HEK293 (cell line): ENCODE measurements around the gene OR9A2.

ENCODE experiments used
- CTCF ChIA-PET: fragments of 350-600 bp; formaldehyde crosslinking; extraction: SDS; loops from one replicate; lab custom pipeline; 2021; ENCODE audit warnings: antibody characterized with exemption; lab: Yijun Ruan, JAX
- POLR2A ChIA-PET: fragments of 300-600 bp; formaldehyde crosslinking; extraction: SDS; loops from one replicate; lab custom pipeline; 2020; ENCODE audit warnings: antibody characterized with exemption, inconsistent platforms; lab: Yijun Ruan, JAX
- H3K27ac ChIP-seq: fragments of 200-500 bp; sonication (Bioruptor generic); 2 replicates; pipeline ENCODE4 v1.5.1; 2014; ENCODE audit warnings: low read depth, low read length, control low read depth, inconsistent platforms; ENCODE audit errors: extremely low read depth
- H3K36me3 ChIP-seq, 2 experiments: fragments of 200-500 bp in 1 of 2; sonication (Bioruptor generic) in 1 of 2; 1 replicate in 1 of 2; 2 replicates in 1 of 2; pipeline ENCODE4 v1.5.1; 2014 to 2017; ENCODE audit warnings: inconsistent platforms in 2 of 2, low read length in 2 of 2; ENCODE audit not compliant: control insufficient read depth in 2 of 2, insufficient read depth in 1 of 2
- H3K4me1 ChIP-seq: fragments of 200-500 bp; sonication (Bioruptor generic); 2 replicates; pipeline ENCODE4 v1.5.1; 2014; ENCODE audit warnings: mild to moderate bottlenecking, low read length, inconsistent platforms; ENCODE audit not compliant: control insufficient read depth, insufficient read depth
- H3K4me3 ChIP-seq: 2 replicates; pipeline ENCODE4 v1.5.1; 2011; ENCODE audit warnings: low read depth, mild to moderate bottlenecking, control low read depth, low read length, moderate library complexity
- H3K9me3 ChIP-seq: fragments of 200-500 bp; sonication (Bioruptor generic); 2 replicates; pipeline ENCODE4 v1.5.1; 2014; ENCODE audit warnings: low read depth, low read length, inconsistent platforms; ENCODE audit not compliant: control insufficient read depth, insufficient read depth
- AEBP2 ChIP-seq: fragments of 450-650 bp; formaldehyde crosslinking; IDR thresholded peaks from 2 replicates; pipeline ENCODE4 v1.5.1; 2016; ENCODE audit warnings: missing biosample characterization, missing genetic modification characterization, borderline replicate concordance
- GFI1B ChIP-seq: fragments of 450-650 bp; formaldehyde crosslinking; IDR thresholded peaks from 2 replicates; pipeline ENCODE4 v1.5.1; 2016; ENCODE audit warnings: missing biosample characterization, missing genetic modification characterization
- GLIS2 ChIP-seq: fragments of 450-650 bp; formaldehyde crosslinking; IDR thresholded peaks from 2 replicates; pipeline ENCODE4 v1.5.1; 2016; ENCODE audit warnings: missing biosample characterization, missing genetic modification characterization
- KLF1 ChIP-seq: fragments of 450-650 bp; formaldehyde crosslinking; IDR thresholded peaks from 2 replicates; pipeline ENCODE4 v1.5.1; 2016; ENCODE audit warnings: missing biosample characterization, missing genetic modification characterization
- KLF16 ChIP-seq: fragments of 450-650 bp; formaldehyde crosslinking; IDR thresholded peaks from 2 replicates; pipeline ENCODE4 v1.5.1; 2017; ENCODE audit warnings: missing biosample characterization, missing genetic modification characterization
- KLF17 ChIP-seq: fragments of 450-650 bp; formaldehyde crosslinking; IDR thresholded peaks from 2 replicates; pipeline ENCODE4 v1.5.1; 2016; ENCODE audit warnings: missing biosample characterization, missing genetic modification characterization
- MEIS1 ChIP-seq: sonication (generic); formaldehyde crosslinking; IDR thresholded peaks from 2 replicates; pipeline ENCODE4 v1.8.1; 2022; ENCODE audit warnings: missing genetic modification reagents, mild to moderate bottlenecking, borderline replicate concordance
- OVOL3 ChIP-seq: fragments of 450-650 bp; formaldehyde crosslinking; IDR thresholded peaks from 2 replicates; pipeline ENCODE4 v1.5.1; 2016; ENCODE audit warnings: missing biosample characterization, missing genetic modification characterization
- ZBTB26 ChIP-seq: fragments of 450-650 bp; formaldehyde crosslinking; optimal IDR thresholded peaks from 2 replicates; pipeline ENCODE3; 2016; ENCODE audit warnings: missing biosample characterization, mild to moderate bottlenecking, missing genetic modification characterization
- ZBTB7A ChIP-seq: fragments of 450-650 bp; formaldehyde crosslinking; IDR thresholded peaks from 2 replicates; pipeline ENCODE4 v1.5.1; 2016; ENCODE audit warnings: low read depth, missing biosample characterization, missing genetic modification characterization
- ZNF112 ChIP-seq: fragments of 450-650 bp; formaldehyde crosslinking; IDR thresholded peaks from 2 replicates; pipeline ENCODE4 v1.5.0; 2017; ENCODE audit warnings: missing biosample characterization, missing genetic modification characterization
- ZNF239 ChIP-seq: fragments of 450-650 bp; formaldehyde crosslinking; IDR thresholded peaks from 2 replicates; pipeline ENCODE4 v1.5.1; 2016; ENCODE audit warnings: missing biosample characterization, missing genetic modification characterization
- ZNF266 ChIP-seq: fragments of 450-650 bp; formaldehyde crosslinking; IDR thresholded peaks from 2 replicates; pipeline ENCODE4 v1.5.1; 2016; ENCODE audit warnings: missing biosample characterization, missing genetic modification characterization, low read depth
- ZNF280C ChIP-seq: fragments of 450-650 bp; formaldehyde crosslinking; IDR thresholded peaks from 2 replicates; pipeline ENCODE4 v1.5.1; 2016; ENCODE audit warnings: missing biosample characterization, missing genetic modification characterization
- ZNF302 ChIP-seq: fragments of 450-650 bp; formaldehyde crosslinking; IDR thresholded peaks from 2 replicates; pipeline ENCODE4 v1.5.1; 2016; ENCODE audit warnings: missing biosample characterization, missing genetic modification characterization, low read depth
- ZNF366 ChIP-seq: fragments of 450-650 bp; formaldehyde crosslinking; conservative IDR thresholded peaks from 2 replicates; pipeline ENCODE4 v1.5.1; 2016; ENCODE audit warnings: missing biosample characterization, missing genetic modification characterization
- ZNF571 ChIP-seq: fragments of 450-650 bp; formaldehyde crosslinking; IDR thresholded peaks from 2 replicates; pipeline ENCODE4 v1.5.0; 2017; ENCODE audit warnings: missing biosample characterization, missing genetic modification characterization
- ZNF585B ChIP-seq: fragments of 450-650 bp; formaldehyde crosslinking; IDR thresholded peaks from 2 replicates; pipeline ENCODE4 v1.5.1; 2016; ENCODE audit warnings: missing biosample characterization, missing genetic modification characterization
- ZNF600 ChIP-seq: fragments of 450-650 bp; formaldehyde crosslinking; IDR thresholded peaks from 2 replicates; pipeline ENCODE4 v1.5.1; 2016; ENCODE audit warnings: missing biosample characterization, missing genetic modification characterization
- ZNF639 ChIP-seq: fragments of 450-650 bp; formaldehyde crosslinking; IDR thresholded peaks from 2 replicates; pipeline ENCODE4 v1.5.1; 2016; ENCODE audit warnings: missing biosample characterization, missing genetic modification characterization
- ZNF658 ChIP-seq: fragments of 450-650 bp; formaldehyde crosslinking; IDR thresholded peaks from 2 replicates; pipeline ENCODE4; 2016; ENCODE audit warnings: missing biosample characterization, missing genetic modification characterization
- ZNF701 ChIP-seq: fragments of 450-650 bp; formaldehyde crosslinking; IDR thresholded peaks from 2 replicates; pipeline ENCODE4 v1.5.1; 2016; ENCODE audit warnings: missing biosample characterization, missing genetic modification characterization
- ZNF76 ChIP-seq: fragments of 450-650 bp; formaldehyde crosslinking; IDR thresholded peaks from 2 replicates; pipeline ENCODE4; 2016; ENCODE audit warnings: low read depth, missing biosample characterization, missing genetic modification characterization, borderline replicate concordance
- ZNF843 ChIP-seq: fragments of 450-650 bp; formaldehyde crosslinking; IDR thresholded peaks from 2 replicates; pipeline ENCODE4 v1.5.1; 2016; ENCODE audit warnings: missing biosample characterization, missing genetic modification characterization
- TF ChIP-seq, protein P1 (sequence below): fragments of 450-650 bp; formaldehyde crosslinking; IDR thresholded peaks from 2 replicates; pipeline ENCODE4 v1.5.1; 2016; ENCODE audit warnings: missing biosample characterization, missing genetic modification characterization, low read depth
- TF ChIP-seq, protein P2 (sequence below): fragments of 450-650 bp; formaldehyde crosslinking; conservative IDR thresholded peaks from 2 replicates; pipeline ENCODE4 v1.5.1; 2016; ENCODE audit warnings: low read depth, missing biosample characterization, missing genetic modification characterization

Gene OR9A2

DNA sequence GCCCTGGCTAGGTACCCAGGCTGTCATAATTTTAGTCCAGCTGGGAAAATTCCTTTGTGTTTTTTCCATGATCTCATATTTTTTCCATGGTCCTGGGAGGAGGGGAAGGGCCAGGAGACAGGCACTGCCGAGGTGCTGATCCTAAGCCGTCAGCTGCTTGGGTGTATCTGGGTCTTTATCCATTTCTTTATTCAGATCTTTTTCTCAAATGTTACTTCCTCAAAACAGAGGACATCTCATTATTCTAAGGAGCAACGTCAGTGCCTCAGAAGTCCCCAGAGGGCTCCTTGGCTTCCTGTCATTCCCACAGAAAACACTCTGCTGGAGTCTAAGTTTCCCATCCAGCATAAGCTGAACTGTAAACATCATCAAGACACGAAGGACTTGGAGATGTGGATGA is 22.4 kb upstream of the OR9A2 start:
- ChIA-PET POLR2A (no interaction called here), CTCF (no interaction called here)
- no peak overlapping the region for H3K4me3 ChIP-seq
- no peak overlapping the region for H3K27ac ChIP-seq
- TF ChIP-seq ZNF701 (tag by site-specific recombination), result no peak
- TF ChIP-seq GFI1B (tag by site-specific recombination), result no peak
- no peak for TF ChIP-seq ZBTB26 (tag by site-specific recombination)
- no peak for TF ChIP-seq ZNF366 (tag by site-specific recombination)
- TF ChIP-seq ZNF843 (tag by site-specific recombination), result no peak
- TF ChIP-seq ZNF266 (tag by site-specific recombination), result no peak
- no peak for TF ChIP-seq OVOL3
- no peak for TF ChIP-seq ZNF112
- no peak for TF ChIP-seq KLF16 (tag by site-specific recombination)
- no peak for TF ChIP-seq AEBP2
- TF ChIP-seq, protein P1, sequence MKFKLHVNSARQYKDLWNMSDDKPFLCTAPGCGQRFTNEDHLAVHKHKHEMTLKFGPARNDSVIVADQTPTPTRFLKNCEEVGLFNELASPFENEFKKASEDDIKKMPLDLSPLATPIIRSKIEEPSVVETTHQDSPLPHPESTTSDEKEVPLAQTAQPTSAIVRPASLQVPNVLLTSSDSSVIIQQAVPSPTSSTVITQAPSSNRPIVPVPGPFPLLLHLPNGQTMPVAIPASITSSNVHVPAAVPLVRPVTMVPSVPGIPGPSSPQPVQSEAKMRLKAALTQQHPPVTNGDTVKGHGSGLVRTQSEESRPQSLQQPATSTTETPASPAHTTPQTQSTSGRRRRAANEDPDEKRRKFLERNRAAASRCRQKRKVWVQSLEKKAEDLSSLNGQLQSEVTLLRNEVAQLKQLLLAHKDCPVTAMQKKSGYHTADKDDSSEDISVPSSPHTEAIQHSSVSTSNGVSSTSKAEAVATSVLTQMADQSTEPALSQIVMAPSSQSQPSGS (tag by site-specific recombination), result no peak
- TF ChIP-seq, protein P2, sequence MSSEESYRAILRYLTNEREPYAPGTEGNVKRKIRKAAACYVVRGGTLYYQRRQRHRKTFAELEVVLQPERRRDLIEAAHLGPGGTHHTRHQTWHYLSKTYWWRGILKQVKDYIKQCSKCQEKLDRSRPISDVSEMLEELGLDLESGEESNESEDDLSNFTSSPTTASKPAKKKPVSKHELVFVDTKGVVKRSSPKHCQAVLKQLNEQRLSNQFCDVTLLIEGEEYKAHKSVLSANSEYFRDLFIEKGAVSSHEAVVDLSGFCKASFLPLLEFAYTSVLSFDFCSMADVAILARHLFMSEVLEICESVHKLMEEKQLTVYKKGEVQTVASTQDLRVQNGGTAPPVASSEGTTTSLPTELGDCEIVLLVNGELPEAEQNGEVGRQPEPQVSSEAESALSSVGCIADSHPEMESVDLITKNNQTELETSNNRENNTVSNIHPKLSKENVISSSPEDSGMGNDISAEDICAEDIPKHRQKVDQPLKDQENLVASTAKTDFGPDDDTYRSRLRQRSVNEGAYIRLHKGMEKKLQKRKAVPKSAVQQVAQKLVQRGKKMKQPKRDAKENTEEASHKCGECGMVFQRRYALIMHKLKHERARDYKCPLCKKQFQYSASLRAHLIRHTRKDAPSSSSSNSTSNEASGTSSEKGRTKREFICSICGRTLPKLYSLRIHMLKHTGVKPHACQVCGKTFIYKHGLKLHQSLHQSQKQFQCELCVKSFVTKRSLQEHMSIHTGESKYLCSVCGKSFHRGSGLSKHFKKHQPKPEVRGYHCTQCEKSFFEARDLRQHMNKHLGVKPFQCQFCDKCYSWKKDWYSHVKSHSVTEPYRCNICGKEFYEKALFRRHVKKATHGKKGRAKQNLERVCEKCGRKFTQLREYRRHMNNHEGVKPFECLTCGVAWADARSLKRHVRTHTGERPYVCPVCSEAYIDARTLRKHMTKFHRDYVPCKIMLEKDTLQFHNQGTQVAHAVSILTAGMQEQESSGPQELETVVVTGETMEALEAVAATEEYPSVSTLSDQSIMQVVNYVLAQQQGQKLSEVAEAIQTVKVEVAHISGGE (tag by site-specific recombination), result no peak
- no peak for TF ChIP-seq ZNF239 (tag by site-specific recombination)
- TF ChIP-seq MEIS1 (CRISPR knock-in tag), result no peak
- no peak for TF ChIP-seq ZNF658 (tag by site-specific recombination)
- TF ChIP-seq ZBTB7A, result no peak
- TF ChIP-seq ZNF585B (tag by site-specific recombination), result no peak
- TF ChIP-seq ZNF571, result no peak
- TF ChIP-seq ZNF600, result no peak
- H3K36me3 ChIP-seq, result no peaks in the 10 kb centered on the region
- H3K9me3 ChIP-seq, result no peaks in the 10 kb centered on the region
- no peaks in the 10 kb centered on the region for H3K4me1 ChIP-seq

DNA sequence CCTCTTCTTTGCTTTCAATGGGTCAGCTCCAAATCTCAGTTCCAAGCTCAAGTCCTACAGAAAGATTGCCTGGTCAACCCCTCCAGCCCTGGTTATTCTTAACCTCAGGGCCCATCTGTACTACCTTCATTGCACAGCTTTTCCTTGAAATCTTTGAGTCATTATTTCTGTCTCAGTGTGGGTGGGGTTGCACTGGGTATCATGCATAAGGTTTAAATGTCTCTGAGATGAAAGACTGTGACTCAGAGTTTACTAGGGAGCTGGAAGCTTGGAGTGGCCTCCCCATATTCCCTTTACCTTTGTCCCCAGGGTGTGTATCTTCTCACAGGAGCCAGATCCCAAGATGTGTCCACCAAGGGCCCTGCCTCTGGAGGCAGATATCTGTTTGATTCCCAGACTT is 21.9 kb upstream of the OR9A2 start:
- Histone ChIP-seq H3K4me1 (no peaks in the 10 kb centered on the region), H3K9me3 (no peaks in the 10 kb centered on the region), H3K36me3 (no peaks in the 10 kb centered on the region), H3K4me3 (no peak overlapping the region), H3K27ac (no peak overlapping the region)
- ChIA-PET CTCF (no interaction called here), POLR2A (no interaction called here)
- TF ChIP-seq ZNF280C (tag by site-specific recombination) (no peak), ZNF639 (no peak), KLF17 (tag by site-specific recombination) (no peak), KLF1 (tag by site-specific recombination) (no peak), ZNF76 (no peak), GLIS2 (tag by site-specific recombination) (no peak), ZNF302 (no peak)
